ENCODE results near the gene CCNE1. TPM values are rescaled to one million over a fixed set of nuclear protein-coding genes. Genes with fewer than 3 reads are reported as not detected.

CCNE1 gene
- total and polyA plus RNA-seq, 9 of the 15 experiments (the other 6 are each of a cell fraction or from before 2014, with no cell fraction given) = 6.2 to 41.0 (median 31.6) TPM

GRCh38 chr19:29871143-29871542, 59.4 kb downstream of the CCNE1 start (continued):
- TF ChIP-seq FOXA3 (CRISPR knock-in tag; conservative IDR thresholded peaks at IDR 0.05 in 1 of 2, IDR thresholded peaks at IDR 0.05 in 1 of 2) = peak in 1 of 2 experiments; percentile 78; a peak in 2 of 4 replicates
- TF ChIP-seq SMAD4 (CRISPR knock-in tag; conservative IDR thresholded peaks at IDR 0.05) = no peak
- TF ChIP-seq CXXC5 (CRISPR knock-in tag; IDR thresholded peaks at IDR 0.05) = no peak
- TF ChIP-seq ZNF395 (CRISPR knock-in tag; IDR thresholded peaks at IDR 0.05) = no peak
- TF ChIP-seq SAFB (IDR thresholded peaks at IDR 0.05; ENCODE audit: borderline replicate concordance, low read depth, low read length) = no peak
- no peak for TF ChIP-seq ZNF282 (CRISPR knock-in tag; IDR thresholded peaks at IDR 0.05)
- TF ChIP-seq ZNF408 (CRISPR knock-in tag; IDR thresholded peaks at IDR 0.05; ENCODE audit: low read depth) = no peak
- peak; percentile 77 for TF ChIP-seq FOXJ2 (tag; IDR thresholded peaks at IDR 0.05)
- 0 out of 2 replicates have a peak, but pooled peaks have one; percentile 39 for TF ChIP-seq ZNF766 (CRISPR knock-in tag; conservative IDR thresholded peaks at IDR 0.05)
- peak; percentile 27; the same call in 1 of the 2 replicates for TF ChIP-seq ARID1B (IDR thresholded peaks at IDR 0.05)
- TF ChIP-seq GABPA (tag; conservative IDR thresholded peaks at IDR 0.05; ENCODE audit: low read depth) = 0 out of 2 replicates have a peak, but pooled peaks have one; percentile 33
- TF ChIP-seq ELF1 (tag; IDR thresholded peaks at IDR 0.05) = peak; percentile 66; the same call in 1 of the 2 replicates
- 0 out of 2 replicates have a peak, but pooled peaks have one; percentile 14 for TF ChIP-seq ETV1 (tag; conservative IDR thresholded peaks at IDR 0.05; ENCODE audit: low read depth)
- TF ChIP-seq OTX1 (CRISPR knock-in tag; IDR thresholded peaks at IDR 0.05) = 0 out of 2 replicates have a peak, but pooled peaks have one; percentile 58
- TF ChIP-seq ZBTB9 (CRISPR knock-in tag; IDR thresholded peaks at IDR 0.05) = 0 out of 2 replicates have a peak, but pooled peaks have one; percentile 13
